Suprapubic skin (tissue), 3 donors: Measurements from ENCODE around the gene TEKTIP1.

Experiments
- CTCF ChIP-seq, 2 donors: fragments of 200-600 bp in 1 of 2; fragments of 450-650 bp in 1 of 2; sonication (generic) in 1 of 2; IDR thresholded peaks; one replicate each; pipeline ENCODE4 v1.5.1; 2016 to 2019; ENCODE audit warnings: antibody characterized with exemption in 2 of 2, mild to moderate bottlenecking in 1 of 2, moderate library complexity in 1 of 2
- POLR2A ChIP-seq, 2 donors: fragments of 450-650 bp; IDR thresholded peaks; one replicate each; pipeline ENCODE4 v1.6.1; 2017; ENCODE audit warnings: antibody characterized with exemption in 2 of 2, mild to moderate bottlenecking in 2 of 2, moderate library complexity in 2 of 2

- TF ChIP-seq CTCF (IDR thresholded peaks at IDR 0.05), result no peak
- no peak for TF ChIP-seq POLR2A (IDR thresholded peaks at IDR 0.05)
Measured at GRCh38 chr19:3554254-3555083, 15.5 kb downstream of the TEKTIP1 start.
